ENCODE measurements around the gene M1AP. TPM values are rescaled to one million over a fixed set of nuclear protein-coding genes. Genes with fewer than 3 reads are reported as not detected.

Gene M1AP
- total RNA-seq, 2 experiments from 2014 or later = not detected

DNA sequence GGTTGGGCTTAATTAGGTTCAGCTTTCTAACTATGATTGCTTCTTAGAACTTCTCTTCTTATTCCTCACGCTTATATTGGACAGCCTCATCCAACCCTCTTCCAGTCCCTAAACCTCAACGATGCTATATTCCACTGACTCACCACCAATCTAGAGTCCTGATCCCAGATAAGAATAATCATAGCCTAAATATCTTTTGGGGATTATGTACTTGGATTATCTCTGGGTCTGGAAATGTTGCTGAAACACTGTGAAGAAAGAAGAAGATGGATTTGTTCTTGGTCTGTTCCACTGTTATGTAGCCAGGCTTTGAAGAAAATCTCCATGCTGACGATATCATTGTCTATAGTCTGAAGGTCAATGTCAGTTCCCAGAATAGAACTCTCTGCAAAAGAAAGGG, 66.7 kb downstream of the M1AP start:
- Mint-ChIP-seq H3K4me1 (peaks cover 54% of the 10 kb centered on the region), H3K27me3 (no peaks in the 10 kb centered on the region), H3K4me3 (no peak overlapping the region), H3K36me3 (ENCODE audit: low read depth) (no peaks in the 10 kb centered on the region), H3K9me3 (no peaks in the 10 kb centered on the region), H3K27ac (no peak overlapping the region)
- CTCF ChIA-PET = interaction anchor here (2.1 kb wide), 1 partner anchor 49 kb away, joined by 5 read pairs; no protein-coding TSS in a partner anchor
- no peak for DNase-seq
- POLR2A ChIA-PET = interaction anchor here (1.3 kb wide), 1 partner anchor 7 kb away, joined by 4 read pairs; no protein-coding TSS in a partner anchor

DNA sequence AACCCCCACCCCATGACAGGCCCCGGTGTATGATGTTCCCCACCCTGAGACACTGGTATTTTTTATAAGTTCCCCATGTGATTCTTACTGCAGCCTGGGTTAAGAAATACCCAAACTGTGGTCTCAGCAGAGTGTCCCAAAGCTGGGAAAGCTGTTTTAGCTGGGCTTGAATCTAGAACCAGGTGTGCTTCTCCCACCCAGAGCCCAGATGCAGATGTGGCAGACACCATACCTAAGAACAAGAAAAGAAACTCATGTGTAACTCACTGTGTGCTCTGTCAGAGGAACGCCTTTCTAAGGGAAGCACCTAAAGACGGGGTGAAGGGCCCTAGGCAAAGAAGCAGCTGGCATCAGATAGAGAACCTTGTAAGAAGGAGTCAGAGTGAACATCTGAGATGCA, 69.7 kb downstream of the M1AP start:
- peaks cover 47% of the 10 kb centered on the region for H3K4me1 Mint-ChIP-seq
- no peaks in the 10 kb centered on the region for H3K9me3 Mint-ChIP-seq
- peaks cover 2% of the 10 kb centered on the region for H3K36me3 Mint-ChIP-seq (ENCODE audit: low read depth)
- no peak overlapping the region for H3K27ac Mint-ChIP-seq
- H3K27me3 Mint-ChIP-seq = no peaks in the 10 kb centered on the region
- DNase-seq = no peak
- no peak overlapping the region for H3K4me3 Mint-ChIP-seq
- POLR2A ChIA-PET = interaction anchor here (2.0 kb wide), 1 partner anchor 15 kb away, joined by 4 read pairs; no protein-coding TSS in a partner anchor
- CTCF ChIA-PET = interaction anchor here (2.5 to 5.9 kb wide), 2 partner anchors 8 to 10 kb away, joined by 12 to 65 read pairs; no protein-coding TSS in a partner anchor

DNA sequence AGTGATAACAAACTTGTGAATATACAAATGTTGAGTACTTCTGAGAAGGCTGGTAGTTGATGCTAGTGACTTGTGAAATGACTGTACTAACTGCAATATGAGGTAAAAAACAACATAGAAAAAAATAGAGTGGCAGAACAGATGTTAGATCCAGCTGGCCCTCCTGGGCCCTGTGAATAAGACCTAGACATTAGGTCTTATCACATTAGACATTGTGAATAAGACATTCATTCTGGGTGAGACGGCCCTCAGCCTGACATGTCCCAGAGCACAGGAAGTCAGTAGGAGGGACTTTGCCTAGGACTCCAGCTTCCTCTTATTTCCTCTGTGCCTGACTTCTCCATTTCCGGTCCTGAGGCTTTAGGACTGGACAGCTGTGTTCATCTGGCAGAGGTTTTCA, 70.7 kb downstream of the M1AP start:
- H3K36me3 Mint-ChIP-seq (ENCODE audit: low read depth) = peaks cover 2% of the 10 kb centered on the region
- ChIA-PET CTCF (interaction anchor here (1.2 to 5.9 kb wide), 3 partner anchors 9 to 243 kb away, joined by 4 to 65 read pairs (median 8); no protein-coding TSS in a partner anchor), POLR2A (interaction anchor here (1.0 to 2.1 kb wide), 8 partner anchors 8 to 46 kb away, joined by 3 to 9 read pairs (median 4); partner anchors contain the start of gene LOXL3)
- H3K27me3 Mint-ChIP-seq = no peaks in the 10 kb centered on the region
- H3K4me3 Mint-ChIP-seq = no peak overlapping the region
- H3K4me1 Mint-ChIP-seq = peaks cover 45% of the 10 kb centered on the region
- DNase-seq = no peak
- peak overlapping the region; percentile 64 for H3K27ac Mint-ChIP-seq
- no peaks in the 10 kb centered on the region for H3K9me3 Mint-ChIP-seq

DNA sequence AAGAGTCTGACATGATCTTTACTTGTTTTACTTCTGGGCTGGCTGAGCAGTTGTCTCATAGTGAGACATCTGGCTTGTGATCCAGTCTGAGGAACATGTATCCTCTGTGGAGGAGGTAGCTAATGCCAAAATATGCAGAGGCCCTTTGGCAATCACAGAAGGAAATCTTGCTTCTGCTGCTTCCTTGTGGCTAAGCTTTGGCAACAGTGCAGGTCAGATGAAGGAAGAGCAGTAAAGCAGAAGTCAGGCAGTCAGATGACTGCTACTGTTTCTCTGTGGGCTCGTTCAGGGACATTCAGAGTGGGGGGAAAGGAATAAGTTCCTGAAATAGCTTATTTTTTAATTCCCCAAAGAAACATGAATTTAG, 71.3 kb downstream of the M1AP start:
- Mint-ChIP-seq H3K36me3 (ENCODE audit: low read depth) (peaks cover 2% of the 10 kb centered on the region), H3K27ac (no peak overlapping the region), H3K4me1 (peaks cover 48% of the 10 kb centered on the region), H3K27me3 (no peaks in the 10 kb centered on the region), H3K4me3 (no peak overlapping the region), H3K9me3 (no peaks in the 10 kb centered on the region)
- POLR2A ChIA-PET = interaction anchor here (1.0 to 2.1 kb wide), 8 partner anchors 9 to 46 kb away, joined by 3 to 9 read pairs (median 4); partner anchors contain the start of gene LOXL3
- CTCF ChIA-PET = interaction anchor here (1.2 to 5.9 kb wide), 3 partner anchors 9 to 242 kb away, joined by 4 to 65 read pairs (median 8); no protein-coding TSS in a partner anchor
- no peak for DNase-seq

DNA sequence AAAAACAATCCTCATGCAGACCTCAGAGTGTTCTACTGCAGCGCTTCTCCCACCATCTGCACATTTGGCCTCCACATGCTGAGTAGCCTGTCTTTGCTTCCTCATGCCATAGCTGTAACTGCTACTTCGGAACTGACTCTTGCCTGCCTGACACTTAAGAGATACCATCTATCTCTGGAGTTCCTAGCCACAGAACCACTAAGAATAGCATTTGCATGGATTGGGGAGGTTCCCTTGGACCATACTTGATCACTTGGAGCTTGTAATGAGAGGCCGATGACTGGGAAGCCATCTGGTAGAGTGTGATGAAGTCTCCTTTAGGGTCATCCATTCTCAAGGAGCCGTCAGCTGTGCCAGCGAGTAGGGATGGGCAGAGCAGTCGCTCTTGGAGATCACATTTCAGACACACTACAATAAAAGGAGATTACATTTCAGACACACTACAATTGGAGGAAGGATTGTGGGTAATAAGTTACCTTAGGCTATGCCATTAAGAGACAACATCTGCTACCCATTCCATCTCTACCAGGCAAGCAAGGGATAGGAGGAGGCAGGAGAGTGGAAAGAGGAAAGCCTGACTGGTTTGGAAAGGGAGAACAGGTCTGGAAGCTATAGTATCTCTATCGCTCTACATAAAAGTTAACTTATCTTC, 71.8 kb downstream of the M1AP start:
- ChIA-PET POLR2A (interaction anchor here (1.1 to 3.4 kb wide), 6 partner anchors 9 to 45 kb away, joined by 3 to 14 read pairs (median 4); partner anchors contain the start of gene DOK1), CTCF (interaction anchor here (1.2 to 5.9 kb wide), 3 partner anchors 9 to 242 kb away, joined by 4 to 65 read pairs (median 8); no protein-coding TSS in a partner anchor)
- no peak for DNase-seq
- H3K36me3 Mint-ChIP-seq (ENCODE audit: low read depth) = peaks cover 2% of the 10 kb centered on the region
- no peaks in the 10 kb centered on the region for H3K27me3 Mint-ChIP-seq
- peaks cover 48% of the 10 kb centered on the region for H3K4me1 Mint-ChIP-seq
- no peaks in the 10 kb centered on the region for H3K9me3 Mint-ChIP-seq
- no peak overlapping the region for H3K4me3 Mint-ChIP-seq
- H3K27ac Mint-ChIP-seq = no peak overlapping the region

DNA sequence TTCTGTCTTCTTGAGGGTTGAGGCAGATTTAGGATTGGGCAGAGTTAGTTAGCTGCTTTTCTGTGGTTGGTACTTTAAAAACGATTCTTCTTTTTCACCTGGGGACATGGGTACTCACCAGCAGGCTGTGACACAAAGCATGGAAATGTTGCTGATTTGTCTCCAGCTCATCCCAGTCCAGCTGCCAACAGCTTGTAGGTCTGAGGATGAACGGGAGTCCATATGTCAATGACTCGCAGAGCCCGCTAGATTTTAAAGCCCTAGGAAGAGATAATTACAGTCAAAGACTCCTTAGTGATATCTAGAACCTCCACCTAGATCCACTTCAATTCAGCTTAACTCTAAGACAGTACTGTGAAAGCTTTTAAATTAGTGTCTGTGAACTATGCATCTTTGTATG, 72.8 kb downstream of the M1AP start:
- no peak for DNase-seq
- Mint-ChIP-seq H3K4me1 (peaks cover 48% of the 10 kb centered on the region), H3K9me3 (no peaks in the 10 kb centered on the region), H3K27ac (no peak overlapping the region), H3K36me3 (ENCODE audit: low read depth) (peaks cover 2% of the 10 kb centered on the region), H3K27me3 (no peaks in the 10 kb centered on the region), H3K4me3 (no peak overlapping the region)
- ChIA-PET CTCF (interaction anchor here (0.7 to 5.9 kb wide), 3 partner anchors 8 to 92 kb away, joined by 3 to 65 read pairs (median 8); partner anchors contain the start of genes CCDC142 and TTC31), POLR2A (interaction anchor here (1.3 to 3.4 kb wide), 6 partner anchors 9 to 92 kb away, joined by 4 to 14 read pairs (median 8); partner anchors contain the start of genes AUP1, CCDC142, DOK1 and HTRA2)

DNA sequence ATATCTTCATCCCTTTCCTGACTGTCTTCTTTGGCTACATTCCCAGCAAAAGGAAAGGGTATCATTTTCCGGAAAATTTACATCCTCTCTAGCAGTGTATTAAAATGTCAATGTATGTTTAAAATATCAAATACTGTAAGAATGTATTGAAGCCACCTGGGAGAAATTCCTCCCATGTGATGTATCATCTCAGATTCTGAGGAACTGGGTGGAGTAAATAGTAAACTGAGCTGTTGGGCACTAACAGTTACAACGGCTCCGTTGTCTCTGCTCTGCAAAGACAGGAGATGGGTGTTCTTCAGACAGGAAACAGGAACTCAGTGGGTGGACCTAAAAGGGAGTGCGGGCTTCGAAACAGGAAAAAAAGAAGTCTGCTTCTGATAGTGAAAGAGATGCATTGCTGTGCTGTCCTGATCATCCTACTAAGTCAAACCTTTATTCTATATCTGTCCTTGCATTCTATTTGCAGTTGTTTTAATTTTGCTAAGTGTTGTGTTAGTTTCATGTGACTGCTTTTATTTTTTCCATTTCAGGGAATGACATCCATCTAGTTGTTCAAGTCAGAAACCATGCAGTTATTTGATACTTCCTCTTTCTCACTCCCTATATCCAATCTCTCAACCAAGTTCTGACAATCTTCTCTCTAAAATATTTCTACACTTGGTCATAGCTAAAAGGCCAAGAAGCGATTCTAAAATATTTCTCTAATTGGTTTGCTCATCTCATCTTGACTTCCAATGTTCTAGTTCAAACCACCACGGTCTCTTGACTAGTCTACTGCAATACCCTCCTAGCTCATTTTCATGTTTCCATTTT, 74.2 kb downstream of the M1AP start:
- ChIA-PET POLR2A (interaction anchor here (0.9 to 3.4 kb wide), 8 partner anchors 7 to 116 kb away, joined by 4 to 14 read pairs (median 6); partner anchors contain the start of genes AUP1, CCDC142, DOK1 and HTRA2), CTCF (interaction anchor here (0.7 to 5.9 kb wide), 2 partner anchors 13 to 394 kb away, joined by 3 to 65 read pairs; no protein-coding TSS in a partner anchor)
- Mint-ChIP-seq H3K36me3 (ENCODE audit: low read depth) (peaks cover 2% of the 10 kb centered on the region), H3K4me1 (peaks cover 51% of the 10 kb centered on the region), H3K27me3 (no peaks in the 10 kb centered on the region), H3K9me3 (no peaks in the 10 kb centered on the region), H3K4me3 (peak overlapping the region; percentile 48), H3K27ac (peak overlapping the region; percentile 77)
- DNase-seq = no peak

DNA sequence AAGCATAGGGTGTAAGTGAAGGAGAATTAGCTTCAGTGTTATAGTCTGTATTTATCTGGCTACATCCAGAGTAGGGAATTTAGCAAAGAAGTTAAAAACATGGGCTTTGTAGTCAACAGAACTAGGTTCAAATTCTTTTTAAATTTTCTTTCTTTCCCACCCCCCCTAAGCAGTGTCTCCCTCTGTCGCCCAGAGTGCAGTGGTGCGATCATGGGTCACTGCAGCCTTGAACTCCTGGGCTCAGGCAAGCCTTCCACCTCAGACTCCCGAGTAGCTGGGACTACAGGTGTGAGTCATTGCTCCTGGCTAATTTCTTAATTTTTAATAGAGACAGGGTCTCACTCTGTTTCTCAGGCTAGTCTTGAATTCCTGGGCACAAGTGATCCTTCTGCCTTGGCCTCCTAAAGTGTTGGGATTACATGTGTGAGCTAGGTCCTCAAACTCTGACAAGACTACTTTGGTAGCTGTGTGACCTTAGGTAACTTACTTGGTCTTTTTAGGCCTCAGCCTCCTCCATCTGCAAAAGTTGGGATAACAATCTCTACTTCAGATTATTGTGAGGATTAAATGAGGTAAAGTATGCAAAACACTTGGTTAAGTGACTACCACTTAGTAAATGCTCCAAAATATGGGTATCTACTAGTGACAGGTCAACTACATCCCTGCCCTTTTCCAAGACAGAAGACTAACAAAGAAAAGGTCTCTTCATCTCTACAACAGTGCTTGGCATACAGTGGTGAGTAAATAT, 75.8 kb downstream of the M1AP start:
- H3K9me3 Mint-ChIP-seq = no peaks in the 10 kb centered on the region
- no peaks in the 10 kb centered on the region for H3K27me3 Mint-ChIP-seq
- no peak overlapping the region for H3K27ac Mint-ChIP-seq
- ChIA-PET POLR2A (interaction anchor here (0.6 to 1.4 kb wide), 2 partner anchors 17 to 41 kb away, joined by 3 read pairs; no protein-coding TSS in a partner anchor), CTCF (interaction anchor here (0.6 to 5.9 kb wide), 2 partner anchors 14 to 1712 kb away, joined by 4 to 65 read pairs; no protein-coding TSS in a partner anchor)
- peaks cover 52% of the 10 kb centered on the region for H3K4me1 Mint-ChIP-seq
- H3K36me3 Mint-ChIP-seq (ENCODE audit: low read depth) = peaks cover 2% of the 10 kb centered on the region
- no peak overlapping the region for H3K4me3 Mint-ChIP-seq
- no peak for DNase-seq

DNA sequence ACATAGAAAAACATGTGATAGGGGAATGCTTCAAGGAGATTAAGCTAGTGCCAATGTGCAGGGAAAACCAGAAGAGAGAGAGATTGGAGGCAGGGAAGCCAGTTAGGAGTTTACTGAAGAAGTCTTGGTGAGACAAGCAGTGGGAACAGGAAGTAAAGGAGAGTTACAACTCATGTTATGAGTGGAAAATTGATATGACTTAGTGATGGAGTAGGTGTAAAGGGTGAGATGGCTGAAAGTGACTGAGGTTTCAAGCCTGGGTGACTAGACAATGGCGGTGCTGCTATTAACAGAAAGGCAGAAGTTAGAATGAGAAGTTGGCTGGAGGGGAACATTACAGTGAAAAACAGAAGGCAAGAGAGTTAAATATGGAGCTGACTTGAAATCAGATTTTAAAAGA, 77.1 kb downstream of the M1AP start:
- CTCF ChIA-PET = interaction anchor here (0.6 to 1.1 kb wide), 3 partner anchors 14 to 97 kb away, joined by 3 to 4 read pairs (median 3); no protein-coding TSS in a partner anchor
- Mint-ChIP-seq H3K27me3 (no peaks in the 10 kb centered on the region), H3K9me3 (no peaks in the 10 kb centered on the region), H3K36me3 (ENCODE audit: low read depth) (peaks cover 2% of the 10 kb centered on the region), H3K27ac (no peak overlapping the region), H3K4me3 (no peak overlapping the region), H3K4me1 (peaks cover 49% of the 10 kb centered on the region)
- DNase-seq = no peak
- POLR2A ChIA-PET = interaction anchor here (0.8 to 1.5 kb wide), 2 partner anchors 9 to 17 kb away, joined by 3 to 4 read pairs; partner anchors contain the start of gene LOXL3

DNA sequence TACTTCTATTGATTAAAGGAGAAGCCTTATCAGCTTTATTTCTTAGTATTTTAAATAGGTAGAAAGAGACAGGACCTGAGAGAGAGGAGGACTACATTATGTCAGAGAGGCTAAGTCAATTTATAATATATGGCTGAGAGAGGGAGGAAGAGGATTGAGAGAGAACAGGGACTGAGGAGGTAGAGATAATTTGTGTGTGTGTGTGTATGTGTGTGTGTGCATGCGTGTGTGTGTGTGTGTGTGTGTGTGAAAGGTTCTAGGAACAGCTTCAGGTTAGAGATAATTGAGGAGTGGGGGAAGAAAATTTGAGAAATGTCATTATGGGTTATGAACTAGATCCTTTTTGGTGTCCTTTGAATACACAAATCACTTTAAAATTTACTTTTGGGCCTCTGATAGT, 78.4 kb downstream of the M1AP start:
- CTCF ChIA-PET = interaction anchor here (4.8 kb wide), 1 partner anchor 17 kb away, joined by 34 read pairs; no protein-coding TSS in a partner anchor
- Mint-ChIP-seq H3K4me1 (peaks cover 48% of the 10 kb centered on the region), H3K27ac (no peak overlapping the region), H3K4me3 (no peak overlapping the region), H3K36me3 (ENCODE audit: low read depth) (peaks cover 2% of the 10 kb centered on the region), H3K9me3 (no peaks in the 10 kb centered on the region), H3K27me3 (no peaks in the 10 kb centered on the region)
- POLR2A ChIA-PET = interaction anchor here (2.2 kb wide), 1 partner anchor 13 kb away, joined by 9 read pairs; no protein-coding TSS in a partner anchor
- DNase-seq = no peak

DNA sequence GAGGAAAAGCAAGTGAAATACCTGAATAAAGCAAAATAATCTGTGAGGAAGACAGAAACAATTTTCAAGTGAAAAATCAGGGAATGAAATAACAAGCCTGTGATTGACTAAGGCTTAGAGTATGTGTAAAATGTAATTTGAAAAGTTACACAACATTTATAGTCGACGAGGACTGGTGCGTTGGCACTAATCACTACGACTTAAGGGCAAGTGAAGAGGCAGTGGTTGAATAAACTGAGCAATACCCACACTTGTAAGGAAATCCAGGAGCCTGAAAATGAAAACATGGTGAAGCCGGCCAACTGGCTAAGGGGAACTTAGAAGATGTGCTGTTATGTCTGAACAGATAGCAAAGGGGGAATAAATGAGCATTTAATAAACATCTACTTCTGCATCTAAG, 80.2 kb downstream of the M1AP start:
- no peaks in the 10 kb centered on the region for H3K36me3 Mint-ChIP-seq (ENCODE audit: low read depth)
- POLR2A ChIA-PET = interaction anchor here (0.8 to 1.9 kb wide), 4 partner anchors 9 to 38 kb away, joined by 3 to 9 read pairs (median 6); partner anchors contain the start of genes AUP1 and HTRA2
- H3K9me3 Mint-ChIP-seq = no peaks in the 10 kb centered on the region
- CTCF ChIA-PET = interaction anchor here (0.6 to 4.8 kb wide), 4 partner anchors 9 to 134 kb away, joined by 3 to 34 read pairs (median 6); no protein-coding TSS in a partner anchor
- no peak overlapping the region for H3K4me3 Mint-ChIP-seq
- H3K4me1 Mint-ChIP-seq = peaks cover 34% of the 10 kb centered on the region
- no peak for DNase-seq
- H3K27me3 Mint-ChIP-seq = no peaks in the 10 kb centered on the region
- no peak overlapping the region for H3K27ac Mint-ChIP-seq
